HepG2 (cell line): ENCODE results near the gene MAGEA6. TPM values are rescaled to one million over a fixed set of nuclear protein-coding genes. Genes with fewer than 3 reads are reported as not detected.

Experiments
- ATAC-seq: fragments of 200-7000 bp; cut with Tn5 transposase; 3 replicates; pipeline ENCODE4 v1.9.1; 2020; ENCODE audit warnings: mild to moderate bottlenecking, moderate library complexity
- BruUV-seq: library from RNA; stranded (reverse); fragments of 400-500 nt; replicated peaks from 2 replicates; lab custom pipeline; 2021; lab: Mats Ljungman, UMichigan
- CTCF ChIA-PET: fragments of 300-600 bp; formaldehyde crosslinking; extraction: SDS; loops from one replicate; lab custom pipeline; 2021; ENCODE audit warnings: low total read pairs, inconsistent platforms, low intra/inter-chr PET ratio; lab: Yijun Ruan, JAX
- POLR2A ChIA-PET: fragments of 350-600 bp; sonication (Branson Sonifier 250); formaldehyde crosslinking; loops from one replicate; lab custom pipeline; 2020; ENCODE audit warnings: antibody characterized with exemption, inconsistent platforms; lab: Yijun Ruan, JAX
- DNase-seq: peaks from one replicate; pipeline ENCODE4 v3.0.0-alpha.2; 2015; ENCODE audit warnings: low spot score
- FAIRE-seq: peaks from 3 replicates; lab custom pipeline; 2011; peaks lifted over from hg19 to GRCh38; lab: Jason Lieb, UNC
- H2AFZ ChIP-seq: one replicate; pipeline ENCODE4 v1.6.1; 2011; ENCODE audit warnings: low read length, inconsistent platforms
- H3K27ac ChIP-seq: fragments of 300-600 bp; 3 replicates; pipeline ENCODE4 v1.8.0; 2011; ENCODE audit warnings: mixed run types, mild to moderate bottlenecking, mixed read lengths, low read length, inconsistent platforms; ENCODE audit not compliant: insufficient read depth; ENCODE audit errors: extremely low read length
- H3K27me3 ChIP-seq, 2 experiments: fragments of 200-600 bp in 1 of 2; 2 replicates in 1 of 2; 3 replicates in 1 of 2; pipeline versions ENCODE4 v1.6.0 to v1.8.0; 2011; ENCODE audit warnings: low read length in 2 of 2, mild to moderate bottlenecking in 2 of 2, moderate library complexity in 2 of 2, inconsistent platforms in 1 of 2; ENCODE audit not compliant: insufficient read depth in 2 of 2, control insufficient read depth in 1 of 2
- H3K36me3 ChIP-seq, 2 experiments: fragments of 200-600 bp in 1 of 2; replicated peaks in 1 of 2; 2 replicates in 1 of 2; 3 replicates in 1 of 2; pipeline versions ENCODE4 v1.5.1 to v1.8.0; 2011; ENCODE audit warnings: low read length in 2 of 2, inconsistent platforms in 1 of 2; ENCODE audit not compliant: insufficient read depth in 2 of 2, control insufficient read depth in 1 of 2
- H3K4me1 ChIP-seq: 2 replicates; pipeline ENCODE4 v1.5.1; 2012; ENCODE audit warnings: low read length, inconsistent platforms; ENCODE audit not compliant: insufficient read depth
- H3K4me2 ChIP-seq: 2 replicates; pipeline ENCODE4 v1.6.0; 2011; ENCODE audit warnings: low read depth, low read length, inconsistent platforms
- H3K4me3 ChIP-seq, 3 experiments: fragments of 200-600 bp in 1 of 3; sonication (generic), shearing (Covaris generic) in 1 of 3; replicated peaks in 1 of 3; 2 replicates each; pipeline ENCODE4 v1.5.1; 2011 to 2016; ENCODE audit warnings: low read length in 3 of 3, inconsistent platforms in 2 of 3, low read depth in 2 of 3, mild to moderate bottlenecking in 2 of 3, control low read depth in 1 of 3, mixed read lengths in 1 of 3; ENCODE audit not compliant: insufficient read depth in 1 of 3
- H3K79me2 ChIP-seq: one replicate; pipeline ENCODE4 v1.6.1; 2011; ENCODE audit warnings: low read length, inconsistent platforms; ENCODE audit not compliant: insufficient read depth
- H3K9ac ChIP-seq: 2 replicates; pipeline ENCODE4 v1.6.0; 2011; ENCODE audit warnings: mild to moderate bottlenecking, low read depth, low read length, inconsistent platforms; ENCODE audit not compliant: insufficient read depth
- H3K9me3 ChIP-seq: 2 replicates; pipeline ENCODE4 v1.5.1; 2012; ENCODE audit warnings: mild to moderate bottlenecking, low read length
- H4K20me1 ChIP-seq: 2 replicates; pipeline ENCODE4 v1.6.0; 2011; ENCODE audit warnings: inconsistent platforms, mild to moderate bottlenecking, low read length, moderate library complexity; ENCODE audit not compliant: insufficient read depth
- ARNTL ChIP-seq: sonication (generic); formaldehyde crosslinking; IDR thresholded peaks from 2 replicates; pipeline ENCODE4 v1.4.0; 2020; ENCODE audit warnings: mild to moderate bottlenecking, missing genetic modification reagents
- ATF5 ChIP-seq: sonication (generic); formaldehyde crosslinking; IDR thresholded peaks from 2 replicates; pipeline ENCODE4 v1.4.0; 2020; ENCODE audit warnings: mild to moderate bottlenecking, low read depth, missing genetic modification reagents
- CBX5 ChIP-seq: sonication (generic); formaldehyde crosslinking; IDR thresholded peaks from 2 replicates; pipeline ENCODE4 v1.4.0; 2020; ENCODE audit warnings: missing genetic modification reagents, borderline replicate concordance
- CREB3 ChIP-seq: sonication (generic); formaldehyde crosslinking; IDR thresholded peaks from 2 replicates; pipeline ENCODE4 v1.5.0; 2020; ENCODE audit warnings: missing genetic modification reagents
- FOXA1 ChIP-seq, 2 experiments: fragments of 450-650 bp in 1 of 2; sonication (generic) in 1 of 2; formaldehyde crosslinking in 1 of 2; IDR thresholded peaks; 2 replicates each; pipeline versions ENCODE4 v1.4.0 to v1.6.1; 2016 to 2020; ENCODE audit warnings: missing genetic modification reagents in 1 of 2
- FOXO1 ChIP-seq: sonication (generic); formaldehyde crosslinking; IDR thresholded peaks from 2 replicates; pipeline ENCODE4 v1.4.0; 2020; ENCODE audit warnings: missing genetic modification reagents
- KLF16 ChIP-seq, 2 experiments: sonication (generic) in 1 of 2; formaldehyde crosslinking in 1 of 2; IDR thresholded peaks; 2 replicates each; pipeline versions ENCODE4 v1.6.1 to v1.8.0; 2016 to 2023; ENCODE audit warnings: missing genetic modification reagents in 2 of 2, missing compliant biosample characterization in 1 of 2
- MAFK ChIP-seq, 2 experiments: IDR thresholded peaks in 1 of 2; conservative IDR thresholded peaks in 1 of 2; 2 replicates each; pipeline ENCODE4 v1.6.1; 2011; ENCODE audit warnings: improper control_type of control experiment in 2 of 2, low read length in 2 of 2
- POLR2AphosphoS2 ChIP-seq: IDR thresholded peaks from 2 replicates; pipeline ENCODE4 v1.6.1; 2011; ENCODE audit warnings: low read depth, low read length, improper control_type of control experiment
- ZBTB49 ChIP-seq: sonication (generic); formaldehyde crosslinking; IDR thresholded peaks from 2 replicates; pipeline ENCODE4 v1.4.0; 2020; ENCODE audit warnings: missing genetic modification reagents, borderline replicate concordance
- ZFP37 ChIP-seq: sonication (generic); formaldehyde crosslinking; IDR thresholded peaks from 2 replicates; pipeline ENCODE4 v1.4.0; 2020; ENCODE audit warnings: missing genetic modification reagents, borderline replicate concordance
- ZMAT3 ChIP-seq: sonication (generic); formaldehyde crosslinking; conservative IDR thresholded peaks from 2 replicates; pipeline ENCODE4 v1.7.0; 2021; ENCODE audit warnings: missing genetic modification reagents
- ZNF136 ChIP-seq: sonication (generic); formaldehyde crosslinking; IDR thresholded peaks from 2 replicates; pipeline ENCODE4 v1.8.1; 2022; ENCODE audit warnings: low read depth, mild to moderate bottlenecking, moderate library complexity, missing genetic modification reagents
- ZNF326 ChIP-seq: sonication (generic); formaldehyde crosslinking; IDR thresholded peaks from 2 replicates; pipeline ENCODE4 v1.4.0; 2020; ENCODE audit warnings: missing genetic modification reagents, borderline replicate concordance
- ZNF451 ChIP-seq: sonication (generic); formaldehyde crosslinking; IDR thresholded peaks from 2 replicates; pipeline ENCODE4 v1.5.0; 2020; ENCODE audit warnings: mild to moderate bottlenecking, missing genetic modification reagents
- ZNF562 ChIP-seq: sonication (generic); formaldehyde crosslinking; IDR thresholded peaks from 2 replicates; pipeline ENCODE4 v1.8.0; 2022; ENCODE audit warnings: missing genetic modification reagents, borderline replicate concordance
- ZNF83 ChIP-seq: sonication (generic); formaldehyde crosslinking; IDR thresholded peaks from 2 replicates; pipeline ENCODE4 v1.4.0; 2020; ENCODE audit warnings: missing genetic modification reagents, mild to moderate bottlenecking, borderline replicate concordance
- WGBS: methylation state at CpG from one replicate; pipeline ENCODE4 v1.1.6; 2017; ENCODE audit warnings: low lambda C conversion rate; 5-methylcytosine and 5-hydroxymethylcytosine counted together
- in situ Hi-C: cut with HindIII; loops from 2 replicates; pipeline ENCODE4 v1.10.0; 2017; ENCODE audit warnings: low pct_unique_long_range_greater_than_20kb; ENCODE audit not compliant: extremely low pct_ligation_motif_present
- intact Hi-C: fragments of 100-400 bp; cut with micrococcal nuclease; formaldehyde crosslinking; loops from one replicate; pipeline ENCODE4 v1.10.0; 2022; ENCODE audit not compliant: unreplicated experiment
- polyA plus RNA-seq, 8 experiments: library from polyadenylated mRNA; depleted of rRNA in 3 of 8; stranded (reverse) in 7 of 8; unstranded in 1 of 8; fragments of >200 nt; fragmentation: Illumina TruSeq in 4 of 8; extraction: Trizol in 4 of 8; gene quantifications; 2 replicates each; pipeline versions ENCODE4 v1.2.1 to v1.2.3, GENCODE V29; 2011 to 2016; ENCODE audit warnings: low read depth in 4 of 8, missing spikeins in 1 of 8, mixed read lengths in 1 of 8; ENCODE audit not compliant: insufficient read depth in 1 of 8
- total RNA-seq, 5 experiments: library from RNA; depleted of rRNA; stranded (reverse); fragments of >200 nt; fragmentation: Illumina TruSeq; extraction: Trizol; gene quantifications; 2 replicates each; pipeline ENCODE4 v1.2.3, GENCODE V29; 2016; ENCODE audit warnings: low read depth in 1 of 5

MAGEA6 gene
- total and polyA plus RNA-seq, 2 of the 13 experiments (the other 11 are each of a cell fraction or from before 2014, with no cell fraction given), result 0.18 to 0.97 TPM

- no peak for TF ChIP-seq CREB3 (CRISPR knock-in tag)
- no peak for TF ChIP-seq ZNF326 (CRISPR knock-in tag)
- TF ChIP-seq CBX5 (CRISPR knock-in tag), result no peak
- no peak for TF ChIP-seq FOXO1 (CRISPR knock-in tag)
- TF ChIP-seq MAFK (conservative IDR thresholded peaks at IDR 0.05 in 1 of 2, IDR thresholded peaks at IDR 0.05 in 1 of 2; ENCODE audit: low read length in 2 of 2), result no peak
- no peak for TF ChIP-seq ZFP37 (CRISPR knock-in tag)
- TF ChIP-seq ZNF451, result no peak
- no peak for TF ChIP-seq ATF5 (CRISPR knock-in tag)
- TF ChIP-seq ZNF83 (CRISPR knock-in tag), result no peak
- TF ChIP-seq ARNTL (CRISPR knock-in tag), result no peak
- TF ChIP-seq KLF16 (CRISPR knock-in tag; IDR thresholded peaks at IDR 0.05), result no peak
- TF ChIP-seq ZNF136 (CRISPR knock-in tag), result no peak
- TF ChIP-seq ZBTB49 (CRISPR knock-in tag), result no peak
- TF ChIP-seq ZNF562 (CRISPR knock-in tag), result no peak
- no peak for TF ChIP-seq ZMAT3 (CRISPR knock-in tag)
- no peak for TF ChIP-seq FOXA1 (IDR thresholded peaks at IDR 0.05)
- TF ChIP-seq FOXA1 (CRISPR knock-in tag; IDR thresholded peaks at IDR 0.05), result no peak
- TF ChIP-seq POLR2AphosphoS2, result no peak
- TF ChIP-seq, all 625 proteins: peak for 0
- H3K79me2 ChIP-seq, result no peaks in the 10 kb centered on the region
- peaks cover 15% of the 10 kb centered on the region; the same call in 1 of the 2 replicates for H3K4me1 ChIP-seq
- intact Hi-C loops, result no loop called here
- no peak overlapping the region for H3K27ac ChIP-seq
- H3K27me3 ChIP-seq, result no peaks in the 10 kb centered on the region
- H3K9me3 ChIP-seq, result no peaks in the 10 kb centered on the region
- in situ Hi-C loops, result loop anchor here (25.0 kb wide), 2 partner anchors 173 to 1073 kb away; partner anchors contain the start of genes CNGA2 and GABRQ
- H3K4me2 ChIP-seq, result no peak overlapping the region
- 80% methylated on average over 1 of the region's 4 CpGs for WGBS
- no peak for FAIRE-seq
- H4K20me1 ChIP-seq, result no peaks in the 10 kb centered on the region
- CTCF ChIA-PET, result no interaction called here
- no peak overlapping the region for H3K4me3 ChIP-seq
- BruUV-seq, result no TSS peak
- no peak overlapping the region for H2AFZ ChIP-seq
- no peak for ATAC-seq
- no peaks in the 10 kb centered on the region for H3K36me3 ChIP-seq
- H3K9ac ChIP-seq, result no peak overlapping the region
- POLR2A ChIA-PET, result no interaction called here
- no peak for DNase-seq
Measured at GRCh38 chrX:152810403-152810802, 40.9 kb upstream of the MAGEA6 start.
